Tibial artery (tissue), 4 donors: ENCODE measurements around the gene TMED5.
"Not testable (repeated sequence)": the region's sequence is repeated elsewhere in the genome, so short reads cannot be mapped to it uniquely, and the experiment has no call there.

ENCODE experiments used
- DNase-seq, 2 donors: peaks; one replicate each; pipeline ENCODE4 v3.0.0-alpha.2; 2019
- H3K27ac ChIP-seq, 2 donors: fragments of 200-600 bp; sonication (generic) in 1 of 2; 1 replicate in 1 of 2; 2 replicates in 1 of 2; pipeline ENCODE4 v1.5.1; 2018 to 2019; ENCODE audit warnings: mild to moderate bottlenecking in 1 of 2
- H3K27me3 ChIP-seq, 2 donors: fragments of 200-600 bp; sonication (generic) in 1 of 2; one replicate each; pipeline versions ENCODE4 v1.5.1 to v1.6.0; 2016 to 2019
- H3K36me3 ChIP-seq, 3 donors: fragments of 200-600 bp; sonication (generic) in 2 of 3; one replicate each; pipeline ENCODE4 v1.5.1; 2016 to 2019; ENCODE audit warnings: mild to moderate bottlenecking in 2 of 3
- H3K4me1 ChIP-seq, 4 donors: fragments of 200-600 bp; sonication (generic) in 2 of 4; 1 replicate in 3 of 4; 2 replicates in 1 of 4; pipeline ENCODE4 v1.5.1; 2016 to 2019
- H3K4me3 ChIP-seq, 2 donors: fragments of 200-600 bp; sonication (generic) in 1 of 2; 1 replicate in 1 of 2; 2 replicates in 1 of 2; pipeline ENCODE4 v1.5.1; 2018 to 2019; ENCODE audit warnings: mild to moderate bottlenecking in 2 of 2
- H3K9me3 ChIP-seq, 3 donors: fragments of 200-600 bp; sonication (generic) in 1 of 3; one replicate each; pipeline ENCODE4 v1.5.1; 2016 to 2019
- CTCF ChIP-seq, 2 experiments: fragments of 200-600 bp in 1 of 2; fragments of 450-650 bp in 1 of 2; IDR thresholded peaks; one replicate each; pipeline ENCODE4 v1.5.1; 2017 to 2019; ENCODE audit warnings: antibody characterized with exemption in 2 of 2, mild to moderate bottlenecking in 1 of 2, moderate library complexity in 1 of 2
- intact Hi-C: fragments of 100-400 bp; cut with DNase I; formaldehyde crosslinking; loops from one replicate; pipeline ENCODE4 v1.15.0; 2023; ENCODE audit warnings: low total_unique reads

TMED5 gene

DNA sequence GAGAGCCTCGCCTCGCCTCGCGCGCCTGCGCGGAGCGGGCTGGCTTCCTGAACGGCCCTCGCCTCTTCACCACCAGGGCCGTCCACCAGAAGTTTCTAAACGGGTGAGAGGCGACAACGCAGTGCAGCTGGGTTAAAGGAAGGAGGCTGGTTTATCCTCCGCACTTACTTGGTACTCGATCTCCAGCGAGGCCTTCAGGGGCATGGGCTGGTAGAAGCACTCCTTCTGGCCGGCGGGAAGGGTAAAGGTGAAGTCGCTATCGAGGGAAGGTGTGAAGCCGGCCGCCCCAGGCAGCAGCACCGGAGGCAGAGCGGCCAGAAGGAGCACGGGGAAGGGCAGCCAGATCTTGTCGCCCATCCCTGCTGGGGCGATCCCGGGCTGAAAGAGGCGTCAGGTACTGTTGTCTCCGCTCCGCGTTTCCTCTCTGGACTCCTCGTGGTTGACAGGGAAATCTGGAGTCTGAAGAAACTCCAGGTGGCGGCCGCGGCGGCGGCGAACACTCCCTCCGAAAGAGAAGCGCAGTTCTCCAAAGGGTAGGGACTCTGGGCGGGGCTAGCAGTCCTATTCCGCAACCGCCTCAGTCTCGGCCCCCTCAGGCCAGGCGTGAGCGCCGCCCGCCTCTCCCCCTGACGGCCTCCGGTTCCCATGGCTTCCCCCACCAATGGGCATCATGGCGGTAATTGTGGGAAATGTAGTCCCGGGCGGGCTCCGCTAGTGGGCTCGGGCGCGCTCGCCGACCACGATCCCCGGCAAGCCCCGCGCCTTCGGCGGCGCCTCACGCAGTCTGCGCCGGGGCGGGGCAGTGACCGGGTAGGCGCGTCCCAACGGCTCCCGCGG is at the start of gene TMED5:
Gene TMED5 (minus strand): TSS at position 528 of the 837 bp plus-strand sequence. CDS start 171 bp downstream, at position 357.
- Histone ChIP-seq H3K27ac (peak within 1 kb of the TSS; percentile 99 to 100), H3K4me3 (peak within 1 kb of the TSS; percentile 91 to 99), H3K36me3 (no peaks in the 10 kb centered on the region), H3K9me3 (no peaks in the 10 kb centered on the region), H3K4me1 (peaks cover 0 to 44% (median 18%) of the 10 kb centered on the region in 4 donors), H3K27me3 (no peaks in the 10 kb centered on the region)
- DNase-seq: peak; percentile 98 to 99
- TF ChIP-seq CTCF (IDR thresholded peaks at IDR 0.05): peak; percentile 30 to 40
- intact Hi-C loops: loop anchor here (10.0 kb wide), 2 partner anchors 95 to 345 kb away; partner anchors contain the start of gene RPL5

- Histone ChIP-seq H3K27me3 (no peaks in the 10 kb centered on the region), H3K4me3 (no peak overlapping the region), H3K9me3 (no peaks in the 10 kb centered on the region), H3K36me3 (peaks cover 4 to 7% (median 5%) of the 10 kb centered on the region in 3 donors), H3K27ac (no peak overlapping the region), H3K4me1 (no peaks in the 10 kb centered on the region)
- intact Hi-C loops: no loop called here
- no peak for DNase-seq
- TF ChIP-seq CTCF (IDR thresholded peaks at IDR 0.05): no peak
Observed at GRCh38 chr1:93223023-93223675, 42.9 kb upstream of the TMED5 start.

DNA sequence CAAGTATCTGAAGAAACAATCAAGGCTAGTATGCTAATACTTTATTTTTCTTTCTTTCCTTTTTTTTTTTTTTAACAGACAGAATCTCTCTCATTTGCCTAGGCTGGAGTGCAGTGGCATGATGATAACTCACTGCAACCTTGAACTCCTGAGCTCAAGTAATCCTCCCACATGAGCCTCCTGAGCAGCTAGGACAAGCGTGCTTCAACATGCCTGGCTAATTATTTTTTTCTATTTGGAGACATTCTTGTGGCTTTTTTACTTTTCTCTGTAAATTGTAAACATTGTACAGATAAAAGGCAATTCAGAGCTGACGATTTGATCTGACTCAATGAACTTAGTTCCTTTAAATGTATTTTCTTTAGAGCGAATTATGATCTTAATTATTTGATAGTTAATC is 41.7 kb upstream of the TMED5 start:
- H3K36me3 ChIP-seq: peaks cover 4 to 7% (median 5%) of the 10 kb centered on the region in 3 donors
- no peaks in the 10 kb centered on the region for H3K9me3 ChIP-seq
- TF ChIP-seq CTCF (IDR thresholded peaks at IDR 0.05): no peak
- DNase-seq: no peak
- no peaks in the 10 kb centered on the region for H3K4me1 ChIP-seq
- H3K27me3 ChIP-seq: no peaks in the 10 kb centered on the region
- intact Hi-C loops: no loop called here
- no peak overlapping the region for H3K27ac ChIP-seq
- H3K4me3 ChIP-seq: no peak overlapping the region

DNA sequence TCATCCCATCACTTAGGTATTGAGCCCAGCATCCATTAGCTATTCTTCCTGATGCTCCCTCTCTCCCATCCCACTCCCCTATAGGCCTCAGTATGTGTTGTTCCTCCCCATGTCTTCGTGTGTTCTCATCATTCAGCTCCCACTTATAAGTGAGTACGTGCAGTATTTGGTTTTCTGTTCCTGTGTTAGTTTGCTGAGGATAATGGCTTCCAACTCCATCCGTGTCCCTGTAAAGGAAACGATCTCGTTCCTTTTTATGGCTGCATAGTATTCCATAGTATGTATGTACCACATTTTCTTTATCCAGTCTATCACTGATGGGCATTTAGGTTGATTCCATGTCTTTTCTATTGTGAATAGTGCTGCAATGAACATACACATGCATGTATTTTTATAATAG is 40.5 kb upstream of the TMED5 start:
- H3K9me3 ChIP-seq, H3K4me3 ChIP-seq, H3K36me3 ChIP-seq, DNase-seq, H3K27ac ChIP-seq, intact Hi-C loops, H3K27me3 ChIP-seq, H3K4me1 ChIP-seq: not testable (repeated sequence)

GRCh38 chr1:93219443-93219842 is 39.2 kb upstream of the TMED5 start:
- intact Hi-C loops: no loop called here
- no peak overlapping the region for H3K4me3 ChIP-seq

More at GRCh38 chr1:93219443-93219842, 39.2 kb upstream of the TMED5 start:
- H3K27ac ChIP-seq: no peak overlapping the region
- TF ChIP-seq CTCF (IDR thresholded peaks at IDR 0.05): no peak
- H3K36me3 ChIP-seq: peaks cover 4 to 7% (median 5%) of the 10 kb centered on the region in 3 donors
- no peaks in the 10 kb centered on the region for H3K9me3 ChIP-seq
- H3K4me1 ChIP-seq: no peaks in the 10 kb centered on the region
- H3K27me3 ChIP-seq: no peaks in the 10 kb centered on the region
- no peak for DNase-seq
